PFSK-1 (cell line): ENCODE results near the gene PLCD1.

Experiments
- FOXP2 ChIP-seq: optimal IDR thresholded peaks from 2 replicates; pipeline ENCODE3; 2011; ENCODE audit warnings: borderline replicate concordance, control low read depth, inconsistent platforms; ENCODE audit not compliant: insufficient read depth; ENCODE audit errors: extremely low read length, extremely low read depth
- POLR2AphosphoS5 ChIP-seq: IDR thresholded peaks from 2 replicates; pipeline ENCODE4 v1.6.1; 2012; ENCODE audit warnings: low read depth, mild to moderate bottlenecking, control low read depth, low read length, moderate library complexity
- REST ChIP-seq, 2 experiments: IDR thresholded peaks; 2 replicates each; pipeline versions ENCODE4 v1.6.1 to v1.8.0; 2011 to 2012; ENCODE audit warnings: low read depth in 2 of 2, low read length in 2 of 2, control low read depth in 1 of 2, inconsistent platforms in 1 of 2, mild to moderate bottlenecking in 1 of 2, moderate library complexity in 1 of 2; ENCODE audit not compliant: insufficient read depth in 1 of 2
- SIN3A ChIP-seq: IDR thresholded peaks from 2 replicates; pipeline ENCODE4 v1.6.1; 2012; ENCODE audit warnings: mild to moderate bottlenecking, low read length, moderate library complexity, borderline replicate concordance; ENCODE audit not compliant: insufficient read depth
- TAF1 ChIP-seq: IDR thresholded peaks from 2 replicates; pipeline ENCODE4 v1.6.1; 2012; ENCODE audit warnings: low read length, control low read depth, borderline replicate concordance; ENCODE audit not compliant: insufficient read depth

PLCD1 gene

GRCh38 chr3:38059148-38059547 lies 29.7 kb upstream of the PLCD1 start:
- TF ChIP-seq POLR2AphosphoS5 (no peak), REST (IDR thresholded peaks at IDR 0.05; ENCODE audit: insufficient read depth in 1 of 2, low read depth in 2 of 2, low read length in 2 of 2) (no peak), TAF1 (no peak), FOXP2 (no peak), SIN3A (no peak)

- TF ChIP-seq FOXP2 (no peak), TAF1 (no peak), POLR2AphosphoS5 (no peak), SIN3A (no peak), REST (IDR thresholded peaks at IDR 0.05; ENCODE audit: insufficient read depth in 1 of 2, low read depth in 2 of 2, low read length in 2 of 2) (no peak)
Observed at GRCh38 chr3:38054499-38055001, 25.1 kb upstream of the PLCD1 start.

GRCh38 chr3:38051131-38051530 lies 21.7 kb upstream of the PLCD1 start:
- TF ChIP-seq REST (IDR thresholded peaks at IDR 0.05; ENCODE audit: insufficient read depth in 1 of 2, low read depth in 2 of 2, low read length in 2 of 2) (no peak), FOXP2 (no peak), POLR2AphosphoS5 (no peak), SIN3A (no peak), TAF1 (no peak)

- TF ChIP-seq FOXP2 (no peak), TAF1 (no peak), POLR2AphosphoS5 (no peak), REST (IDR thresholded peaks at IDR 0.05; ENCODE audit: insufficient read depth in 1 of 2, low read depth in 2 of 2, low read length in 2 of 2) (no peak), SIN3A (no peak)
Observed at GRCh38 chr3:38049358-38050126, 20.1 kb upstream of the PLCD1 start.
